GM23338 (cell line): Measurements from ENCODE around the gene DLL4. TPM values are rescaled to one million over a fixed set of nuclear protein-coding genes. Genes with fewer than 3 reads are reported as not detected.

Source experiments
- ATAC-seq: fragments of 200-7000 bp; cut with Tn5 transposase; 3 replicates; pipeline ENCODE4 v1.9.1; 2020
- DNase-seq: peaks from one replicate; pipeline ENCODE4 v3.0.0-alpha.2; 2015; ENCODE audit warnings: low spot score
- H2AFZ ChIP-seq: fragments of 200-600 bp; sonication (generic); 2 replicates; pipeline ENCODE4 v1.8.0; 2016; ENCODE audit warnings: antibody characterized with exemption, mild to moderate bottlenecking, moderate library complexity
- H3F3A ChIP-seq: fragments of 200-600 bp; sonication (generic); replicated peaks from 2 replicates; pipeline ENCODE4 v1.8.0; 2017; ENCODE audit warnings: antibody characterized with exemption, mixed run types, low read depth
- H3K27ac ChIP-seq: fragments of 200-600 bp; sonication (generic); 2 replicates; pipeline ENCODE4 v1.6.1; 2016; ENCODE audit warnings: low read depth
- H3K27me3 ChIP-seq: fragments of 200-600 bp; sonication (generic); 2 replicates; pipeline ENCODE4 v1.8.0; 2016; ENCODE audit warnings: mild to moderate bottlenecking, mixed run types, moderate library complexity; ENCODE audit not compliant: insufficient read depth
- H3K36me3 ChIP-seq: fragments of 200-600 bp; sonication (generic); 2 replicates; pipeline ENCODE4 v1.8.0; 2016; ENCODE audit warnings: mild to moderate bottlenecking; ENCODE audit not compliant: insufficient read depth
- H3K4me1 ChIP-seq: fragments of 200-600 bp; sonication (generic); 2 replicates; pipeline ENCODE4 v1.8.0; 2016; ENCODE audit warnings: mild to moderate bottlenecking, moderate library complexity; ENCODE audit not compliant: insufficient read depth
- H3K4me2 ChIP-seq: fragments of 200-600 bp; sonication (generic); 2 replicates; pipeline ENCODE4 v1.7.1; 2017; ENCODE audit warnings: mixed run types
- H3K4me3 ChIP-seq: fragments of 200-600 bp; sonication (generic); 2 replicates; pipeline ENCODE4 v1.6.1; 2016; ENCODE audit warnings: mixed run types
- H3K79me2 ChIP-seq: fragments of 200-600 bp; sonication (generic); replicated peaks from 2 replicates; pipeline ENCODE4 v1.8.0; 2017; ENCODE audit warnings: mild to moderate bottlenecking; ENCODE audit not compliant: insufficient read depth
- H3K9me2 ChIP-seq: fragments of 200-600 bp; sonication (generic); 2 replicates; pipeline ENCODE4 v1.8.0; 2017; ENCODE audit not compliant: insufficient read depth
- H4K20me1 ChIP-seq: fragments of 200-600 bp; sonication (generic); replicated peaks from 2 replicates; pipeline ENCODE4 v1.8.0; 2017; ENCODE audit warnings: mild to moderate bottlenecking; ENCODE audit not compliant: insufficient read depth
- H3K27ac Mint-ChIP-seq: 2 replicates; pipeline ENCODE4 v1.8.0; 2020; ENCODE audit warnings: inconsistent platforms, mild to moderate bottlenecking, moderate library complexity, mixed read lengths
- H3K27me3 Mint-ChIP-seq: 3 replicates; pipeline ENCODE4 v1.8.0; 2022; ENCODE audit warnings: low read depth, mild to moderate bottlenecking, moderate library complexity, mixed read lengths, inconsistent platforms; ENCODE audit not compliant: insufficient read depth, poor library complexity
- H3K36me3 Mint-ChIP-seq: 3 replicates; pipeline ENCODE4 v1.8.0; 2021; ENCODE audit warnings: low read depth, mild to moderate bottlenecking, inconsistent platforms, moderate library complexity, mixed read lengths
- H3K4me1 Mint-ChIP-seq: 3 replicates; pipeline ENCODE4 v1.8.0; 2020; ENCODE audit warnings: mild to moderate bottlenecking, inconsistent platforms, mixed read lengths
- H3K4me3 Mint-ChIP-seq: 3 replicates; pipeline ENCODE4 v1.8.0; 2021; ENCODE audit warnings: moderate library complexity, mild to moderate bottlenecking, inconsistent platforms, mixed read lengths
- H3K9me3 Mint-ChIP-seq: 3 replicates; pipeline ENCODE4 v1.8.0; 2020; ENCODE audit warnings: moderate library complexity, mild to moderate bottlenecking, inconsistent platforms, mixed read lengths
- CREB1 ChIP-seq: fragments of 250-450 bp; sonication (Bioruptor Pico); IDR thresholded peaks from 2 replicates; pipeline ENCODE4 v1.5.0; 2020; ENCODE audit warnings: low read depth, mild to moderate bottlenecking, moderate library complexity
- EZH2 ChIP-seq: fragments of 200-600 bp; sonication (generic); IDR thresholded peaks from one replicate; pipeline ENCODE4 v1.8.0; 2017; ENCODE audit warnings: antibody characterized with exemption, mild to moderate bottlenecking, low read depth; ENCODE audit not compliant: unreplicated experiment
- EZH2phosphoT487 ChIP-seq: fragments of 200-600 bp; sonication (generic); IDR thresholded peaks from one replicate; pipeline ENCODE4 v1.8.1; 2018; ENCODE audit warnings: antibody characterized with exemption; ENCODE audit not compliant: unreplicated experiment
- JUNB ChIP-seq: IDR thresholded peaks from one replicate; pipeline ENCODE4 v1.6.1; 2016; ENCODE audit warnings: antibody characterized with exemption; ENCODE audit not compliant: unreplicated experiment
- NANOG ChIP-seq: IDR thresholded peaks from 2 replicates; pipeline ENCODE4 v1.6.1; 2016; ENCODE audit warnings: antibody characterized with exemption, borderline replicate concordance
- POLR2AphosphoS5 ChIP-seq: IDR thresholded peaks from 2 replicates; pipeline ENCODE4 v1.6.1; 2016; ENCODE audit warnings: antibody characterized with exemption, low read depth
- STAT1 ChIP-seq: IDR thresholded peaks from one replicate; pipeline ENCODE4 v1.6.1; 2016; ENCODE audit warnings: antibody characterized with exemption; ENCODE audit not compliant: unreplicated experiment
- ZNF114 ChIP-seq: fragments of 250-450 bp; sonication (Bioruptor Pico); IDR thresholded peaks from 2 replicates; pipeline ENCODE4 v1.5.0; 2020; ENCODE audit warnings: mild to moderate bottlenecking, moderate library complexity
- ZNF331 ChIP-seq: fragments of 250-450 bp; sonication (Bioruptor Pico); IDR thresholded peaks from 2 replicates; pipeline ENCODE4 v1.5.0; 2020; ENCODE audit warnings: low read depth, mild to moderate bottlenecking, moderate library complexity
- polyA plus RNA-seq: library from polyadenylated mRNA; unstranded; fragments of >200 nt; fragmentation: Nextera tagmentation; extraction: Ambion mirVana; gene quantifications from 2 replicates; pipeline ENCODE4 v1.2.1, GENCODE V29; 2016
- total RNA-seq: library from RNA; depleted of rRNA; stranded (reverse); fragments of >200 nt; shearing (Covaris generic); gene quantifications from 2 replicates; pipeline ENCODE4 v1.2.3, GENCODE V29; 2014
- TF ChIP-seq, protein P1 (sequence below): IDR thresholded peaks from 2 replicates; pipeline ENCODE4 v1.6.1; 2016; ENCODE audit warnings: antibody characterized with exemption
- TF ChIP-seq, protein P2 (sequence below): fragments of 250-450 bp; sonication (Bioruptor Pico); IDR thresholded peaks from 2 replicates; pipeline ENCODE4 v1.5.0; 2020; ENCODE audit warnings: mild to moderate bottlenecking, moderate library complexity
- TF ChIP-seq, protein P3 (sequence below), 2 experiments: fragments of 200-600 bp in 1 of 2; sonication (generic) in 1 of 2; conservative IDR thresholded peaks; 2 replicates each; pipeline versions ENCODE4 v1.5.1 to v1.6.1; 2016 to 2017; ENCODE audit warnings: antibody characterized with exemption in 2 of 2, low read depth in 2 of 2, mild to moderate bottlenecking in 2 of 2, moderate library complexity in 1 of 2
- TF ChIP-seq, protein P4 (sequence below): IDR thresholded peaks from one replicate; pipeline ENCODE4 v1.6.1; 2018; ENCODE audit warnings: antibody characterized with exemption; ENCODE audit not compliant: unreplicated experiment

Gene DLL4
- total and polyA plus RNA-seq, 2 experiments from 2014 or later = 0.31 to 0.99 TPM

DNA sequence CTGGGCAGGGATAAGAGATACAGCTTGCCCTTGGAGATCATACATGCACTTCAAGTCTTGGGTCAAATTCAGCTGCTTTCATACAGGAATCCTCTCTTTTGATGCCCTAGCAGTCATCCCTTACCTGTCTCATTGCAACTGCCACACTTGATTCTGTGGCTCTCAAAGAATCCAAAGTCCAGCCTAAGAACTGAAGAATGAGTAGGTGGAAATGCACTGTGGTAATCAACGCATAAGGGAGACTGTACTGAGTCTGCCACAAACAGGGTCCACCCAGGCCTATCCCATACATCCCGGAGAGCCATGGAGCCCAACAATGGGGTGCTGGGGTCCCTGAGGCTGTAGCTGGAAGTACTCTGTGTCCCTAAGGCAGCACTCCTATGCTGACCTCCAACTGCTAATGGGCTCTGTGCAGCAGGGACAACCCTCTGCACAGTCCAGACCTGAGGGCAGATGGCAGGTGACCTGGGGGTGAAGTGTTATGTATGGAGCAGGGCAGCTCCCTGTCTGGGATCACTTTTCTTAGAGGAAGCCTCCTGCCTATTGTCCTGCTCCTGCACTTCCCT is 36.6 kb upstream of the DLL4 start:
- Histone ChIP-seq H3F3A (no peaks in the 10 kb centered on the region; the same call in 1 of the 2 replicates), H3K27ac (no peak overlapping the region), H3K4me2 (no peak overlapping the region), H2AFZ (peak overlapping the region; percentile 100; the same call in 1 of the 2 replicates), H3K27me3 (peaks cover 7% of the 10 kb centered on the region; the same call in 1 of the 2 replicates), H4K20me1 (no peaks in the 10 kb centered on the region; the same call in none of the 2 replicates), H3K4me3 (no peak overlapping the region), H3K9me2 (no peaks in the 10 kb centered on the region), H3K36me3 (peaks cover 12% of the 10 kb centered on the region), H3K4me1 (0 out of 2 replicates have a peak, but pooled peaks cover 4% of the 10 kb centered on the region), H3K79me2 (peaks cover 23% of the 10 kb centered on the region)
- no peak for ATAC-seq
- H3K27me3 Mint-ChIP-seq = peaks cover 19% of the 10 kb centered on the region
- no peak for DNase-seq
- H3K27ac Mint-ChIP-seq = no peak overlapping the region
- H3K4me1 Mint-ChIP-seq = peaks cover 9% of the 10 kb centered on the region
- peaks cover 23% of the 10 kb centered on the region for H3K36me3 Mint-ChIP-seq
- H3K4me3 Mint-ChIP-seq = no peak overlapping the region; the same call in 2 of the 3 replicates
- TF ChIP-seq, protein P1, sequence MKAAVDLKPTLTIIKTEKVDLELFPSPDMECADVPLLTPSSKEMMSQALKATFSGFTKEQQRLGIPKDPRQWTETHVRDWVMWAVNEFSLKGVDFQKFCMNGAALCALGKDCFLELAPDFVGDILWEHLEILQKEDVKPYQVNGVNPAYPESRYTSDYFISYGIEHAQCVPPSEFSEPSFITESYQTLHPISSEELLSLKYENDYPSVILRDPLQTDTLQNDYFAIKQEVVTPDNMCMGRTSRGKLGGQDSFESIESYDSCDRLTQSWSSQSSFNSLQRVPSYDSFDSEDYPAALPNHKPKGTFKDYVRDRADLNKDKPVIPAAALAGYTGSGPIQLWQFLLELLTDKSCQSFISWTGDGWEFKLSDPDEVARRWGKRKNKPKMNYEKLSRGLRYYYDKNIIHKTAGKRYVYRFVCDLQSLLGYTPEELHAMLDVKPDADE = no peak
- no peak for TF ChIP-seq JUNB
- TF ChIP-seq, protein P2, sequence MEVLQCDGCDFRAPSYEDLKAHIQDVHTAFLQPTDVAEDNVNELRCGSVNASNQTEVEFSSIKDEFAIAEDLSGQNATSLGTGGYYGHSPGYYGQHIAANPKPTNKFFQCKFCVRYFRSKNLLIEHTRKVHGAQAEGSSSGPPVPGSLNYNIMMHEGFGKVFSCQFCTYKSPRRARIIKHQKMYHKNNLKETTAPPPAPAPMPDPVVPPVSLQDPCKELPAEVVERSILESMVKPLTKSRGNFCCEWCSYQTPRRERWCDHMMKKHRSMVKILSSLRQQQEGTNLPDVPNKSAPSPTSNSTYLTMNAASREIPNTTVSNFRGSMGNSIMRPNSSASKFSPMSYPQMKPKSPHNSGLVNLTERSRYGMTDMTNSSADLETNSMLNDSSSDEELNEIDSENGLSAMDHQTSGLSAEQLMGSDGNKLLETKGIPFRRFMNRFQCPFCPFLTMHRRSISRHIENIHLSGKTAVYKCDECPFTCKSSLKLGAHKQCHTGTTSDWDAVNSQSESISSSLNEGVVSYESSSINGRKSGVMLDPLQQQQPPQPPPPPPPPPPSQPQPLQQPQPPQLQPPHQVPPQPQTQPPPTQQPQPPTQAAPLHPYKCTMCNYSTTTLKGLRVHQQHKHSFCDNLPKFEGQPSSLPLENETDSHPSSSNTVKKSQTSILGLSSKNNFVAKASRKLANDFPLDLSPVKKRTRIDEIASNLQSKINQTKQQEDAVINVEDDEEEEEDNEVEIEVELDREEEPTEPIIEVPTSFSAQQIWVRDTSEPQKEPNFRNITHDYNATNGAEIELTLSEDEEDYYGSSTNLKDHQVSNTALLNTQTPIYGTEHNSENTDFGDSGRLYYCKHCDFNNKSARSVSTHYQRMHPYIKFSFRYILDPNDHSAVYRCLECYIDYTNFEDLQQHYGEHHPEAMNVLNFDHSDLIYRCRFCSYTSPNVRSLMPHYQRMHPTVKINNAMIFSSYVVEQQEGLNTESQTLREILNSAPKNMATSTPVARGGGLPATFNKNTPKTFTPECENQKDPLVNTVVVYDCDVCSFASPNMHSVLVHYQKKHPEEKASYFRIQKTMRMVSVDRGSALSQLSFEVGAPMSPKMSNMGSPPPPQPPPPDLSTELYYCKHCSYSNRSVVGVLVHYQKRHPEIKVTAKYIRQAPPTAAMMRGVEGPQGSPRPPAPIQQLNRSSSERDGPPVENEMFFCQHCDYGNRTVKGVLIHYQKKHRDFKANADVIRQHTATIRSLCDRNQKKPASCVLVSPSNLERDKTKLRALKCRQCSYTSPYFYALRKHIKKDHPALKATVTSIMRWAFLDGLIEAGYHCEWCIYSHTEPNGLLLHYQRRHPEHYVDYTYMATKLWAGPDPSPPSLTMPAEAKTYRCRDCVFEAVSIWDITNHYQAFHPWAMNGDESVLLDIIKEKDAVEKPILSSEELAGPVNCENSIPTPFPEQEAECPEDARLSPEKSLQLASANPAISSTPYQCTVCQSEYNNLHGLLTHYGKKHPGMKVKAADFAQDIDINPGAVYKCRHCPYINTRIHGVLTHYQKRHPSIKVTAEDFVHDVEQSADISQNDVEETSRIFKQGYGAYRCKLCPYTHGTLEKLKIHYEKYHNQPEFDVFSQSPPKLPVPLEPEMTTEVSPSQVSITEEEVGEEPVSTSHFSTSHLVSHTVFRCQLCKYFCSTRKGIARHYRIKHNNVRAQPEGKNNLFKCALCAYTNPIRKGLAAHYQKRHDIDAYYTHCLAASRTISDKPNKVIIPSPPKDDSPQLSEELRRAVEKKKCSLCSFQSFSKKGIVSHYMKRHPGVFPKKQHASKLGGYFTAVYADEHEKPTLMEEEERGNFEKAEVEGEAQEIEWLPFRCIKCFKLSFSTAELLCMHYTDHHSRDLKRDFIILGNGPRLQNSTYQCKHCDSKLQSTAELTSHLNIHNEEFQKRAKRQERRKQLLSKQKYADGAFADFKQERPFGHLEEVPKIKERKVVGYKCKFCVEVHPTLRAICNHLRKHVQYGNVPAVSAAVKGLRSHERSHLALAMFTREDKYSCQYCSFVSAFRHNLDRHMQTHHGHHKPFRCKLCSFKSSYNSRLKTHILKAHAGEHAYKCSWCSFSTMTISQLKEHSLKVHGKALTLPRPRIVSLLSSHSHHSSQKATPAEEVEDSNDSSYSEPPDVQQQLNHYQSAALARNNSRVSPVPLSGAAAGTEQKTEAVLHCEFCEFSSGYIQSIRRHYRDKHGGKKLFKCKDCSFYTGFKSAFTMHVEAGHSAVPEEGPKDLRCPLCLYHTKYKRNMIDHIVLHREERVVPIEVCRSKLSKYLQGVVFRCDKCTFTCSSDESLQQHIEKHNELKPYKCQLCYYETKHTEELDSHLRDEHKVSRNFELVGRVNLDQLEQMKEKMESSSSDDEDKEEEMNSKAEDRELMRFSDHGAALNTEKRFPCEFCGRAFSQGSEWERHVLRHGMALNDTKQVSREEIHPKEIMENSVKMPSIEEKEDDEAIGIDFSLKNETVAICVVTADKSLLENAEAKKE (CRISPR knock-in tag) = no peak
- no peak for TF ChIP-seq STAT1
- no peak for TF ChIP-seq NANOG
- no peak for TF ChIP-seq EZH2
- TF ChIP-seq, protein P3, sequence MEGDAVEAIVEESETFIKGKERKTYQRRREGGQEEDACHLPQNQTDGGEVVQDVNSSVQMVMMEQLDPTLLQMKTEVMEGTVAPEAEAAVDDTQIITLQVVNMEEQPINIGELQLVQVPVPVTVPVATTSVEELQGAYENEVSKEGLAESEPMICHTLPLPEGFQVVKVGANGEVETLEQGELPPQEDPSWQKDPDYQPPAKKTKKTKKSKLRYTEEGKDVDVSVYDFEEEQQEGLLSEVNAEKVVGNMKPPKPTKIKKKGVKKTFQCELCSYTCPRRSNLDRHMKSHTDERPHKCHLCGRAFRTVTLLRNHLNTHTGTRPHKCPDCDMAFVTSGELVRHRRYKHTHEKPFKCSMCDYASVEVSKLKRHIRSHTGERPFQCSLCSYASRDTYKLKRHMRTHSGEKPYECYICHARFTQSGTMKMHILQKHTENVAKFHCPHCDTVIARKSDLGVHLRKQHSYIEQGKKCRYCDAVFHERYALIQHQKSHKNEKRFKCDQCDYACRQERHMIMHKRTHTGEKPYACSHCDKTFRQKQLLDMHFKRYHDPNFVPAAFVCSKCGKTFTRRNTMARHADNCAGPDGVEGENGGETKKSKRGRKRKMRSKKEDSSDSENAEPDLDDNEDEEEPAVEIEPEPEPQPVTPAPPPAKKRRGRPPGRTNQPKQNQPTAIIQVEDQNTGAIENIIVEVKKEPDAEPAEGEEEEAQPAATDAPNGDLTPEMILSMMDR (conservative IDR thresholded peaks at IDR 0.05; ENCODE audit: low read depth in 2 of 2) = no peak
- no peak for TF ChIP-seq CREB1
- TF ChIP-seq POLR2AphosphoS5 = no peak
- TF ChIP-seq, protein P4, sequence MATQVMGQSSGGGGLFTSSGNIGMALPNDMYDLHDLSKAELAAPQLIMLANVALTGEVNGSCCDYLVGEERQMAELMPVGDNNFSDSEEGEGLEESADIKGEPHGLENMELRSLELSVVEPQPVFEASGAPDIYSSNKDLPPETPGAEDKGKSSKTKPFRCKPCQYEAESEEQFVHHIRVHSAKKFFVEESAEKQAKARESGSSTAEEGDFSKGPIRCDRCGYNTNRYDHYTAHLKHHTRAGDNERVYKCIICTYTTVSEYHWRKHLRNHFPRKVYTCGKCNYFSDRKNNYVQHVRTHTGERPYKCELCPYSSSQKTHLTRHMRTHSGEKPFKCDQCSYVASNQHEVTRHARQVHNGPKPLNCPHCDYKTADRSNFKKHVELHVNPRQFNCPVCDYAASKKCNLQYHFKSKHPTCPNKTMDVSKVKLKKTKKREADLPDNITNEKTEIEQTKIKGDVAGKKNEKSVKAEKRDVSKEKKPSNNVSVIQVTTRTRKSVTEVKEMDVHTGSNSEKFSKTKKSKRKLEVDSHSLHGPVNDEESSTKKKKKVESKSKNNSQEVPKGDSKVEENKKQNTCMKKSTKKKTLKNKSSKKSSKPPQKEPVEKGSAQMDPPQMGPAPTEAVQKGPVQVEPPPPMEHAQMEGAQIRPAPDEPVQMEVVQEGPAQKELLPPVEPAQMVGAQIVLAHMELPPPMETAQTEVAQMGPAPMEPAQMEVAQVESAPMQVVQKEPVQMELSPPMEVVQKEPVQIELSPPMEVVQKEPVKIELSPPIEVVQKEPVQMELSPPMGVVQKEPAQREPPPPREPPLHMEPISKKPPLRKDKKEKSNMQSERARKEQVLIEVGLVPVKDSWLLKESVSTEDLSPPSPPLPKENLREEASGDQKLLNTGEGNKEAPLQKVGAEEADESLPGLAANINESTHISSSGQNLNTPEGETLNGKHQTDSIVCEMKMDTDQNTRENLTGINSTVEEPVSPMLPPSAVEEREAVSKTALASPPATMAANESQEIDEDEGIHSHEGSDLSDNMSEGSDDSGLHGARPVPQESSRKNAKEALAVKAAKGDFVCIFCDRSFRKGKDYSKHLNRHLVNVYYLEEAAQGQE = no peak
- no peak for TF ChIP-seq ZNF114 (CRISPR knock-in tag)
- no peak for TF ChIP-seq EZH2phosphoT487
- no peak for TF ChIP-seq ZNF331 (CRISPR knock-in tag)
- H3K9me3 Mint-ChIP-seq = no peaks in the 10 kb centered on the region; the same call in 2 of the 3 replicates
